Thymus (tissue), 11 donors: ENCODE data around the gene PTPN6. TPM values are rescaled to one million over a fixed set of nuclear protein-coding genes. Genes with fewer than 3 reads are reported as not detected.

Experiments
- DNase-seq, 9 donors: peaks; one replicate each; pipeline ENCODE4 v3.0.0-alpha.2; 2013; ENCODE audit warnings: low spot score in 9 of 9, low read depth in 6 of 9, missing footprints in 1 of 9
- H3K27ac ChIP-seq, 2 donors: one replicate each; pipeline ENCODE4 v1.5.1; 2013; ENCODE audit warnings: control low read depth in 1 of 2, low read depth in 1 of 2, low read length in 1 of 2, mild to moderate bottlenecking in 1 of 2, moderate library complexity in 1 of 2
- H3K27me3 ChIP-seq, 2 donors: one replicate each; pipeline ENCODE4 v1.5.1; 2013; ENCODE audit warnings: low read length in 1 of 2; ENCODE audit not compliant: control insufficient read depth in 2 of 2, insufficient read depth in 1 of 2
- H3K36me3 ChIP-seq, 2 donors: one replicate each; pipeline ENCODE4 v1.5.1; 2013; ENCODE audit warnings: low read length in 1 of 2, mild to moderate bottlenecking in 1 of 2, moderate library complexity in 1 of 2; ENCODE audit not compliant: control insufficient read depth in 2 of 2, insufficient read depth in 2 of 2
- H3K4me1 ChIP-seq, 2 donors: one replicate each; pipeline ENCODE4 v1.5.1; 2013; ENCODE audit warnings: low read length in 2 of 2; ENCODE audit not compliant: control insufficient read depth in 2 of 2, insufficient read depth in 2 of 2
- H3K4me3 ChIP-seq, 2 donors: one replicate each; pipeline ENCODE4 v1.5.1; 2013; ENCODE audit warnings: low read length in 2 of 2, control low read depth in 1 of 2, mild to moderate bottlenecking in 1 of 2
- H3K9me3 ChIP-seq, 2 donors: one replicate each; pipeline ENCODE4 v1.5.1; 2013; ENCODE audit warnings: low read length in 1 of 2, mild to moderate bottlenecking in 1 of 2; ENCODE audit not compliant: control insufficient read depth in 2 of 2, insufficient read depth in 1 of 2
- WGBS: extraction: QIAGEN DNeasy Blood & Tissue Kit; methylation state at CpG from one replicate; pipeline ENCODE4 v1.1.7; 2013; 5-methylcytosine and 5-hydroxymethylcytosine counted together
- polyA plus RNA-seq: library from polyadenylated mRNA; stranded (reverse); fragments of 200-250 nt; gene quantifications from one replicate; pipeline ENCODE4 v1.2.3, GENCODE V29; 2013
- total RNA-seq: library from RNA; stranded (reverse); fragments of 120-200 nt; gene quantifications from one replicate; pipeline ENCODE4 v1.2.4, GENCODE V29; 2013
- donor health status: healthy.

The PTPN6 gene
- total and polyA plus RNA-seq, 2 donors: 147 to 213 TPM

DNA sequence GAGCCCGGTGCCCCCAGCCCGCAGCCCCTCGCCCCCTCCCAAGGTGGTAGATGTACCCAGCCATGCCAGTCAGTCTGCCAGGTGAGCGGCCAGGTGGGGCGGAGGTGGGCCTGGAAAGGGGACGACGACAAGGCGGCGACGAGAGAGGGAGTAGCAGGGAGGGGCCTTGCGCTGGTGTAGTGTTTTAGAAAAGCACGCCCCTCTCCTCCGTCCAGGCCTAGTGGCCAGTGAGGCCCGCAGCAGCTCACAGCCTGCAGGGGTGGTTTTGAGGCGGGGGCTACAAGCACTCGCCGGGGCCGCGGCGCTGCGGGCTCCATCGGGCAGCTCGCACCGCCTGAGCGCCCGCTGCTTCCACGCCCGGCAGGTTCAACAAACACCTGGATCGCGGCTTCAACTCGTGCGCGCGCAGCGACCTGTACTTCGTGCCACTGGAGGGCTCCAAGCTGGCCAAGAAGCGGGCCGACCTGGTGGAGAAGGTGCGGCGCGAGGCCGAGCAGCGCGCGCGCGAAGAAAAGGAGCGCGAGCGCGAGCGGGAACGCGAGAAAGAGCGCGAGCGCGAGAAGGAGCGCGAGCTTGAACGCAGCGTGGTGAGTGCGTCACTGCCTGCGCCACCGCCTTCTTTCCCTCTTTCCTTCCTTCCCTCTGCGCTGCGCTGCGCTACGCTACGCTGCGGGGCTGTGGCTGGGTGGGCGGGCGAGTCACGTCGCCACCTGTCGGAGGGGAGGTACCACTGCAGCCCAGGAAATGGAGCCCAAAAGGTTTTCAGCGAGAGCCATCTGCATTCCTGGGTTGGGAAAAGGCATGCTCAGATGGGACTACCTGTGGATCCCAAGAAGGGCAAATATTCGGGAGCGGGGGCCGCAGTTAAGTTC lies 13.4 kb upstream of the PTPN6 start:
- peak overlapping the region; percentile 59 to 79 for H3K4me3 ChIP-seq
- peaks cover 9 to 27% of the 10 kb centered on the region in 2 donors for H3K36me3 ChIP-seq
- no peaks in the 10 kb centered on the region for H3K9me3 ChIP-seq
- DNase-seq: peak; percentile 91 to 98 (median 94)
- no peaks in the 10 kb centered on the region for H3K27me3 ChIP-seq
- peaks cover 15 to 59% of the 10 kb centered on the region in 2 donors for H3K4me1 ChIP-seq
- peak overlapping the region; percentile 98 to 99 for H3K27ac ChIP-seq
- under 1% methylated on average over 80 of the region's 80 CpGs for WGBS

DNA sequence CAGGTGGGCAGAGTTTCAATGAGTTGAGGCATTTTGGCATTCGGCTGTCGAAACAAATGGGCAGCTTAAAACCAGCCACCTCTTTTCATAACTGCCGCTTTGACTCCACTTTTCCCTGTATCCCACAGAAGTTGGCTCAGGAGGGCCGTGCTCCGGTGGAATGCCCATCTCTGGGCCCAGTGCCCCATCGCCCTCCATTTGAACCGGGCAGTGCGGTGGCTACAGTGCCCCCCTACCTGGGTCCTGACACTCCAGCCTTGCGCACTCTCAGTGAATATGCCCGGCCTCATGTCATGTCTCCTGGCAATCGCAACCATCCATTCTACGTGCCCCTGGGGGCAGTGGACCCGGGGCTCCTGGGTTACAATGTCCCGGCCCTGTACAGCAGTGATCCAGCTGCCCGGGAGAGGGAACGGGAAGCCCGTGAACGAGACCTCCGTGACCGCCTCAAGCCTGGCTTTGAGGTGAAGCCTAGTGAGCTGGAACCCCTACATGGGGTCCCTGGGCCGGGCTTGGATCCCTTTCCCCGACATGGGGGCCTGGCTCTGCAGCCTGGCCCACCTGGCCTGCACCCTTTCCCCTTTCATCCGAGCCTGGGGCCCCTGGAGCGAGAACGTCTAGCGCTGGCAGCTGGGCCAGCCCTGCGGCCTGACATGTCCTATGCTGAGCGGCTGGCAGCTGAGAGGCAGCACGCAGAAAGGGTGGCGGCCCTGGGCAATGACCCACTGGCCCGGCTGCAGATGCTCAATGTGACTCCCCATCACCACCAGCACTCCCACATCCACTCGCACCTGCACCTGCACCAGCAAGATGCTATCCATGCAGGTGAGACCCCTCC lies 12.6 kb upstream of the PTPN6 start:
- no peaks in the 10 kb centered on the region for H3K27me3 ChIP-seq
- DNase-seq: no peak
- H3K4me1 ChIP-seq: peaks cover 17 to 58% of the 10 kb centered on the region in 2 donors
- peak overlapping the region; percentile 80 to 99 for H3K27ac ChIP-seq
- peak overlapping the region; percentile 59 to 79 for H3K4me3 ChIP-seq
- 90% methylated on average over 32 of the region's 32 CpGs for WGBS
- H3K36me3 ChIP-seq: peaks cover 9 to 26% of the 10 kb centered on the region in 2 donors
- no peaks in the 10 kb centered on the region for H3K9me3 ChIP-seq

DNA sequence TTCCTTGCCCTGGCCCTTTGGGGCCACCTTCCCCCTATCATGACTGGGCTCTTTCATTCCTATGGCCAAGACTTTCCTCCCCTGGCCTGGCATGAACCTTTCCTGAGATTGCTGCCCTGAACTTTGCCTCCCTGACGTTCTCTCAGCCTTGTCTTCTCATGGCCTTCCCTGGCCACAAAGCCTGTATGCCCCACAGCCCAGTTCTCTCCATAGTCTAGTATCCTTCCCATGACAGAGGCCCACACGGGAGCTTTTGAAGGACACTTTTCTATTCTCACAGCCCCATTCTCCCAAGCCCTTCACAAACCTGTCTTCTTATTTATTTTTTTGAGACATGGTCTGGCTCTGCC lies 12.0 kb upstream of the PTPN6 start:
- H3K27ac ChIP-seq: no peak overlapping the region
- no peak for DNase-seq
- H3K36me3 ChIP-seq: peaks cover 12 to 20% of the 10 kb centered on the region in 2 donors
- peaks cover 0 to 4% of the 10 kb centered on the region in 2 donors for H3K9me3 ChIP-seq
- no peaks in the 10 kb centered on the region for H3K27me3 ChIP-seq
- 96% methylated on average over 2 of the region's 2 CpGs for WGBS
- peaks cover 17 to 56% of the 10 kb centered on the region in 2 donors for H3K4me1 ChIP-seq
- no peak overlapping the region for H3K4me3 ChIP-seq

- H3K36me3 ChIP-seq: peaks cover 13 to 16% of the 10 kb centered on the region in 2 donors
- WGBS: 96% methylated on average over 12 of the region's 12 CpGs
- H3K27me3 ChIP-seq: no peaks in the 10 kb centered on the region
- H3K4me1 ChIP-seq: peaks cover 28 to 56% of the 10 kb centered on the region in 2 donors
- no peak for DNase-seq
- H3K9me3 ChIP-seq: peaks cover 0 to 4% of the 10 kb centered on the region in 2 donors
- no peak overlapping the region for H3K4me3 ChIP-seq
- peak overlapping the region in 1 of 2 donors; percentile 15 for H3K27ac ChIP-seq
Observed at GRCh38 chr12:6941267-6941666, 9.9 kb upstream of the PTPN6 start.

DNA sequence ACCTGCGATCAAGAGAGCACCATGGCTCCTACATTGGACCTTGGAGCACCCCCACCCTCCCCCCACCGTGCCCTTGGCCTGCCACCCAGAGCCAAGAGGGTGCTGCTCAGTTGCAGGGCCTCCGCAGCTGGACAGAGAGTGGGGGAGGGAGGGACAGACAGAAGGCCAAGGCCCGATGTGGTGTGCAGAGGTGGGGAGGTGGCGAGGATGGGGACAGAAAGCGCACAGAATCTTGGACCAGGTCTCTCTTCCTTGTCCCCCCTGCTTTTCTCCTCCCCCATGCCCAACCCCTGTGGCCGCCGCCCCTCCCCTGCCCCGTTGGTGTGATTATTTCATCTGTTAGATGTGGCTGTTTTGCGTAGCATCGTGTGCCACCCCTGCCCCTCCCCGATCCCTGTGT lies 9.4 kb upstream of the PTPN6 start:
- Histone ChIP-seq H3K27ac (no peak overlapping the region), H3K36me3 (peaks cover 13 to 16% of the 10 kb centered on the region in 2 donors), H3K27me3 (no peaks in the 10 kb centered on the region), H3K4me1 (peaks cover 30 to 56% of the 10 kb centered on the region in 2 donors), H3K4me3 (no peak overlapping the region), H3K9me3 (peaks cover 0 to 4% of the 10 kb centered on the region in 2 donors)
- 93% methylated on average over 12 of the region's 12 CpGs for WGBS
- no peak for DNase-seq

GRCh38 chr12:6942331-6942665 lies 8.9 kb upstream of the PTPN6 start:
- Histone ChIP-seq H3K27me3 (no peaks in the 10 kb centered on the region), H3K27ac (peak overlapping the region; percentile 47 to 100), H3K4me1 (peaks cover 32 to 55% of the 10 kb centered on the region in 2 donors), H3K36me3 (peaks cover 13 to 16% of the 10 kb centered on the region in 2 donors), H3K4me3 (no peak overlapping the region), H3K9me3 (peaks cover 0 to 4% of the 10 kb centered on the region in 2 donors)
- no peak for DNase-seq
- 95% methylated on average over 11 of the region's 11 CpGs for WGBS

DNA sequence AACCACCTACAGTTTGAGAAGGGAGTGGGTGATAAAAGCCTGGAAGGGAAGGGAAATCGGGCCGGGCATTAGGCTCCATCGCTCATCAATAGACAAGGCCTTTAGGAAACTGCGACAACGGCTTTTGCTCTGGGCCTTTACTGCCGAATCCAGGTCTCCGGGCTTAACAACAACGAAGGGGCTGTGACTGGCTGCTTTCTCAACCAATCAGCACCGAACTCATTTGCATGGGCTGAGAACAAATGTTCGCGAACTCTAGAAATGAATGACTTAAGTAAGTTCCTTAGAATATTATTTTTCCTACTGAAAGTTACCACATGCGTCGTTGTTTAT lies 7.8 kb upstream of the PTPN6 start:
- H3K36me3 ChIP-seq: peaks cover 12 to 16% of the 10 kb centered on the region in 2 donors
- H3K4me1 ChIP-seq: peaks cover 29 to 51% of the 10 kb centered on the region in 2 donors
- 2% methylated on average over 13 of the region's 13 CpGs for WGBS
- DNase-seq: peak in 5 of 9 donors; percentile 74 to 97 (median 87)
- H3K9me3 ChIP-seq: peaks cover 0 to 4% of the 10 kb centered on the region in 2 donors
- H3K27me3 ChIP-seq: no peaks in the 10 kb centered on the region
- peak overlapping the region; percentile 60 to 86 for H3K4me3 ChIP-seq
- peak overlapping the region; percentile 99 to 100 for H3K27ac ChIP-seq

- H3K4me1 ChIP-seq: peaks cover 28 to 46% of the 10 kb centered on the region in 2 donors
- peaks cover 8 to 15% of the 10 kb centered on the region in 2 donors for H3K36me3 ChIP-seq
- H3K27me3 ChIP-seq: no peaks in the 10 kb centered on the region
- peak within 1 kb of the TSS; percentile 99 to 100 for H3K27ac ChIP-seq
- peak within 1 kb of the TSS; percentile 60 to 86 for H3K4me3 ChIP-seq
- H3K9me3 ChIP-seq: peaks cover 0 to 4% of the 10 kb centered on the region in 2 donors
- WGBS: under 1% methylated on average over 31 of the region's 31 CpGs
- peak; percentile 74 to 96 (median 90) for DNase-seq
Observed at GRCh38 chr12:6943722-6944380, 7.3 kb upstream of the PTPN6 start, which contains the start of the genes C12orf57 and RNU7-1. C12orf57 (plus strand) TSS chr12:6944022; CDS start chr12:6944122, 100 bp downstream. RNU7-1 (plus strand) TSS chr12:6943816.
